Measurements from ENCODE around the gene GRIN1. TPM values are rescaled to one million over a fixed set of nuclear protein-coding genes. Genes with fewer than 3 reads are reported as not detected.
A peak's percentile ranks its signal among the peaks of the same experiment; 100 is the strongest.

Gene GRIN1
- total and polyA plus RNA-seq, 2 of the 13 experiments (the other 11 are each of a cell fraction or from before 2014, with no cell fraction given) = 0.13 TPM; not detected in 1

DNA sequence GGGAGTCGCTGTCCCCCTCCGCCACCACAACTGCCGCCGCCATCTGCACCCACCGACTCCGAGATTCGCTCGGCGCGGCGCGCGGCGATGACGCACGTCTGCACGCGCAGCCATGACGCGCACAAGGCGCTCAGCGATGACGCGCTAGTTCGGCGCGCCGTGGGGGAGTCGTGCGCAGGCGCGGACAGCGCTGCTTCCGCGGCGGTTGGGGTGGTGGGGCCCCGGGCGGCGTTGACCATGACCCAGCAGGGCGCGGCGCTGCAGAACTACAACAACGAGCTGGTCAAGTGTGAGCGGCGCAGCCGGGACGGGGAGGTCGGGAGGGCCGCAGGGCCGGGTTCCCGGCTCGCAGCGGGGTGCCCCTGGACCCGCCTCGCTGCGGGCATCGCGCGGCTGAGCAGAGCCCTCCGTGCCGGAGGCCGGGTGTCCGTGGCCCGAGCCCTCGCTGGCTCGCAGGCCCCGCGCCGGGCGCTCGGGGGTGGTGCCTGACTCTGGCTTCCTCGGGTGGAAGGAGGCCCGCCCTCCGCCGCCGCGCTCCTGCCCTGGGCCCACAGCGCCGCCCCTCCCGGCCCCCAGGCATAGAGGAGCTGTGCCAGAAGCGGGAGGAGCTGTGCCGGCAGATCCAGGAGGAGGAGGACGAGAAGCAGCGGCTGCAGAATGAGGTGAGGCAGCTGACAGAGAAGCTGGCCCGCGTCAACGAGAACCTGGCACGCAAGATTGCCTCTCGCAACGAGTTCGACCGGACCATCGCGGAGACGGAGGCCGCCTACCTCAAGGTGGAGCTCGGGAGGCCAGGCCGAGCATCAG lies 49.7 kb downstream of the GRIN1 start, which contains the start of the genes ANAPC2 and SSNA1 (continued):
- TF ChIP-seq PCBP1 (IDR thresholded peaks at IDR 0.05; ENCODE audit: borderline replicate concordance, low read depth, low read length) = 0 out of 2 replicates have a peak, but pooled peaks have one; percentile 49
- TF ChIP-seq, protein P1, sequence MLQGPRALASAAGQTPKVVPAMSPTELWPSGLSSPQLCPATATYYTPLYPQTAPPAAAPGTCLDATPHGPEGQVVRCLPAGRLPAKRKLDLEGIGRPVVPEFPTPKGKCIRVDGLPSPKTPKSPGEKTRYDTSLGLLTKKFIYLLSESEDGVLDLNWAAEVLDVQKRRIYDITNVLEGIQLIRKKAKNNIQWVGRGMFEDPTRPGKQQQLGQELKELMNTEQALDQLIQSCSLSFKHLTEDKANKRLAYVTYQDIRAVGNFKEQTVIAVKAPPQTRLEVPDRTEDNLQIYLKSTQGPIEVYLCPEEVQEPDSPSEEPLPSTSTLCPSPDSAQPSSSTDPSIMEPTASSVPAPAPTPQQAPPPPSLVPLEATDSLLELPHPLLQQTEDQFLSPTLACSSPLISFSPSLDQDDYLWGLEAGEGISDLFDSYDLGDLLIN (CRISPR knock-in tag; IDR thresholded peaks at IDR 0.05; ENCODE audit: borderline replicate concordance) = peak; percentile 64; the same call in 1 of the 2 replicates
- TF ChIP-seq ZNF329 (CRISPR knock-in tag; IDR thresholded peaks at IDR 0.05; ENCODE audit: low read depth) = peak; percentile 86
- TF ChIP-seq, protein P2, sequence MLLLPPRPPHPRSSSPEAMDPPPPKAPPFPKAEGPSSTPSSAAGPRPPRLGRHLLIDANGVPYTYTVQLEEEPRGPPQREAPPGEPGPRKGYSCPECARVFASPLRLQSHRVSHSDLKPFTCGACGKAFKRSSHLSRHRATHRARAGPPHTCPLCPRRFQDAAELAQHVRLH (CRISPR knock-in tag; IDR thresholded peaks at IDR 0.05; ENCODE audit: borderline replicate concordance, low read depth) = peak; percentile 83; the same call in 1 of the 2 replicates
- TF ChIP-seq NFYC (CRISPR knock-in tag; IDR thresholded peaks at IDR 0.05) = peak; percentile 66
- TF ChIP-seq ZEB1 (IDR thresholded peaks at IDR 0.05; ENCODE audit: insufficient replicate concordance, low read depth) = no peak
- 0 out of 2 replicates have a peak, but pooled peaks have one; percentile 63 for TF ChIP-seq ZNF614 (CRISPR knock-in tag; IDR thresholded peaks at IDR 0.05; ENCODE audit: borderline replicate concordance)
- no peak; the same call in 1 of the 2 replicates for TF ChIP-seq ZNF891 (CRISPR knock-in tag; IDR thresholded peaks at IDR 0.05)
- peak; percentile 89 for TF ChIP-seq ZNF451 (CRISPR knock-in tag; IDR thresholded peaks at IDR 0.05)
- no peak; the same call in 1 of the 2 replicates for TF ChIP-seq ZNF460 (CRISPR knock-in tag; IDR thresholded peaks at IDR 0.05; ENCODE audit: borderline replicate concordance)
- peak; percentile 93 for TF ChIP-seq CBX5 (CRISPR knock-in tag; IDR thresholded peaks at IDR 0.05; ENCODE audit: borderline replicate concordance)
- peak; percentile 100 for TF ChIP-seq SIN3B (IDR thresholded peaks at IDR 0.05; ENCODE audit: low read length)
- TF ChIP-seq, protein P3, sequence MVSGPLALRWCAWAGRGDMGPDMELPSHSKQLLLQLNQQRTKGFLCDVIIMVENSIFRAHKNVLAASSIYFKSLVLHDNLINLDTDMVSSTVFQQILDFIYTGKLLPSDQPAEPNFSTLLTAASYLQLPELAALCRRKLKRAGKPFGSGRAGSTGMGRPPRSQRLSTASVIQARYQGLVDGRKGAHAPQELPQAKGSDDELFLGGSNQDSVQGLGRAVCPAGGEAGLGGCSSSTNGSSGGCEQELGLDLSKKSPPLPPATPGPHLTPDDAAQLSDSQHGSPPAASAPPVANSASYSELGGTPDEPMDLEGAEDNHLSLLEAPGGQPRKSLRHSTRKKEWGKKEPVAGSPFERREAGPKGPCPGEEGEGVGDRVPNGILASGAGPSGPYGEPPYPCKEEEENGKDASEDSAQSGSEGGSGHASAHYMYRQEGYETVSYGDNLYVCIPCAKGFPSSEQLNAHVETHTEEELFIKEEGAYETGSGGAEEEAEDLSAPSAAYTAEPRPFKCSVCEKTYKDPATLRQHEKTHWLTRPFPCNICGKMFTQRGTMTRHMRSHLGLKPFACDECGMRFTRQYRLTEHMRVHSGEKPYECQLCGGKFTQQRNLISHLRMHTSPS (CRISPR knock-in tag; IDR thresholded peaks at IDR 0.05; ENCODE audit: low read depth) = peak; percentile 16; the same call in 1 of the 2 replicates
- peak; percentile 83; the same call in 1 of the 2 replicates for TF ChIP-seq ZNF225 (CRISPR knock-in tag; IDR thresholded peaks at IDR 0.05)
- TF ChIP-seq GTF3A (CRISPR knock-in tag; conservative IDR thresholded peaks at IDR 0.05) = no peak
- TF ChIP-seq POLR2A (IDR thresholded peaks at IDR 0.05; ENCODE audit: insufficient read depth in 1 of 2, low read depth in 2 of 2, low read length in 2 of 2) = peak in 1 of 2 experiments; percentile 41; a peak in 1 of 4 replicates
- TF ChIP-seq, protein P4, sequence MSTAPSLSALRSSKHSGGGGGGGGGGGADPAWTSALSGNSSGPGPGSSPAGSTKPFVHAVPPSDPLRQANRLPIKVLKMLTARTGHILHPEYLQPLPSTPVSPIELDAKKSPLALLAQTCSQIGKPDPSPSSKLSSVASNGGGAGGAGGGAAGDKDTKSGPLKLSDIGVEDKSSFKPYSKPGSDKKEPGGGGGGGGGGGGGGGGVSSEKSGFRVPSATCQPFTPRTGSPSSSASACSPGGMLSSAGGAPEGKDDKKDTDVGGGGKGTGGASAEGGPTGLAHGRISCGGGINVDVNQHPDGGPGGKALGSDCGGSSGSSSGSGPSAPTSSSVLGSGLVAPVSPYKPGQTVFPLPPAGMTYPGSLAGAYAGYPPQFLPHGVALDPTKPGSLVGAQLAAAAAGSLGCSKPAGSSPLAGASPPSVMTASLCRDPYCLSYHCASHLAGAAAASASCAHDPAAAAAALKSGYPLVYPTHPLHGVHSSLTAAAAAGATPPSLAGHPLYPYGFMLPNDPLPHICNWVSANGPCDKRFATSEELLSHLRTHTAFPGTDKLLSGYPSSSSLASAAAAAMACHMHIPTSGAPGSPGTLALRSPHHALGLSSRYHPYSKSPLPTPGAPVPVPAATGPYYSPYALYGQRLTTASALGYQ (CRISPR knock-in tag; IDR thresholded peaks at IDR 0.05) = peak; percentile 19; the same call in 1 of the 2 replicates
- TF ChIP-seq ZNF24 (IDR thresholded peaks at IDR 0.05) = no peak
- no peak for TF ChIP-seq ZBTB20 (CRISPR knock-in tag; IDR thresholded peaks at IDR 0.05; ENCODE audit: borderline replicate concordance, low read depth)
- TF ChIP-seq, protein P5, sequence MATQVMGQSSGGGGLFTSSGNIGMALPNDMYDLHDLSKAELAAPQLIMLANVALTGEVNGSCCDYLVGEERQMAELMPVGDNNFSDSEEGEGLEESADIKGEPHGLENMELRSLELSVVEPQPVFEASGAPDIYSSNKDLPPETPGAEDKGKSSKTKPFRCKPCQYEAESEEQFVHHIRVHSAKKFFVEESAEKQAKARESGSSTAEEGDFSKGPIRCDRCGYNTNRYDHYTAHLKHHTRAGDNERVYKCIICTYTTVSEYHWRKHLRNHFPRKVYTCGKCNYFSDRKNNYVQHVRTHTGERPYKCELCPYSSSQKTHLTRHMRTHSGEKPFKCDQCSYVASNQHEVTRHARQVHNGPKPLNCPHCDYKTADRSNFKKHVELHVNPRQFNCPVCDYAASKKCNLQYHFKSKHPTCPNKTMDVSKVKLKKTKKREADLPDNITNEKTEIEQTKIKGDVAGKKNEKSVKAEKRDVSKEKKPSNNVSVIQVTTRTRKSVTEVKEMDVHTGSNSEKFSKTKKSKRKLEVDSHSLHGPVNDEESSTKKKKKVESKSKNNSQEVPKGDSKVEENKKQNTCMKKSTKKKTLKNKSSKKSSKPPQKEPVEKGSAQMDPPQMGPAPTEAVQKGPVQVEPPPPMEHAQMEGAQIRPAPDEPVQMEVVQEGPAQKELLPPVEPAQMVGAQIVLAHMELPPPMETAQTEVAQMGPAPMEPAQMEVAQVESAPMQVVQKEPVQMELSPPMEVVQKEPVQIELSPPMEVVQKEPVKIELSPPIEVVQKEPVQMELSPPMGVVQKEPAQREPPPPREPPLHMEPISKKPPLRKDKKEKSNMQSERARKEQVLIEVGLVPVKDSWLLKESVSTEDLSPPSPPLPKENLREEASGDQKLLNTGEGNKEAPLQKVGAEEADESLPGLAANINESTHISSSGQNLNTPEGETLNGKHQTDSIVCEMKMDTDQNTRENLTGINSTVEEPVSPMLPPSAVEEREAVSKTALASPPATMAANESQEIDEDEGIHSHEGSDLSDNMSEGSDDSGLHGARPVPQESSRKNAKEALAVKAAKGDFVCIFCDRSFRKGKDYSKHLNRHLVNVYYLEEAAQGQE (IDR thresholded peaks at IDR 0.05; ENCODE audit: borderline replicate concordance in 1 of 2, low read depth in 1 of 2, low read length in 2 of 2) = no peak; a peak in 1 of 4 replicates

Measured in HepG2 (cell line).